MM.1S (cell line): ENCODE data around the gene NFKBIL1.

ENCODE experiments used
- DNase-seq: peaks from one replicate; pipeline ENCODE4 v3.0.0-alpha.2; 2015
- H2AFZ ChIP-seq: fragments of 300-600 bp; sonication (generic); 2 replicates; pipeline ENCODE4 v1.6.0; 2016; ENCODE audit warnings: antibody characterized with exemption, low read length
- H3F3A ChIP-seq: fragments of 300-600 bp; sonication (generic); 2 replicates; pipeline ENCODE4 v1.6.1; 2016; ENCODE audit warnings: mild to moderate bottlenecking, antibody characterized with exemption, low read length, moderate library complexity, mixed read lengths; ENCODE audit not compliant: insufficient read depth
- H3K27ac ChIP-seq: fragments of 300-600 bp; sonication (generic); 2 replicates; pipeline ENCODE4 v1.5.1; 2016; ENCODE audit warnings: mild to moderate bottlenecking, low read length
- H3K27me3 ChIP-seq: fragments of 300-600 bp; sonication (generic); replicated peaks from 2 replicates; pipeline ENCODE4 v1.6.0; 2016; ENCODE audit warnings: low read length; ENCODE audit not compliant: insufficient read depth
- H3K36me3 ChIP-seq: fragments of 300-600 bp; sonication (generic); replicated peaks from 2 replicates; pipeline ENCODE4 v1.6.1; 2016; ENCODE audit warnings: mild to moderate bottlenecking, low read length, mixed read lengths; ENCODE audit not compliant: insufficient read depth
- H3K4me1 ChIP-seq: fragments of 300-600 bp; sonication (generic); 2 replicates; pipeline ENCODE4 v1.6.1; 2016; ENCODE audit warnings: low read length, mixed read lengths
- H3K4me2 ChIP-seq: fragments of 300-600 bp; sonication (generic); 2 replicates; pipeline ENCODE4 v1.6.0; 2016; ENCODE audit warnings: low read depth, low read length
- H3K4me3 ChIP-seq: fragments of 300-600 bp; sonication (generic); 2 replicates; pipeline ENCODE4 v1.5.1; 2016; ENCODE audit warnings: low read length, mixed read lengths
- H3K79me2 ChIP-seq: fragments of 300-600 bp; sonication (generic); 2 replicates; pipeline ENCODE4 v1.6.1; 2016; ENCODE audit warnings: mixed run types, low read length, mixed read lengths
- H3K9ac ChIP-seq: fragments of 300-600 bp; sonication (generic); 2 replicates; pipeline ENCODE4 v1.6.1; 2016; ENCODE audit warnings: low read length, mixed read lengths
- H3K9me2 ChIP-seq: fragments of 300-600 bp; sonication (generic); replicated peaks from 2 replicates; pipeline ENCODE4 v1.6.1; 2016; ENCODE audit warnings: mild to moderate bottlenecking, low read length, mixed read lengths; ENCODE audit not compliant: insufficient read depth
- H3K9me3 ChIP-seq: fragments of 300-600 bp; sonication (generic); replicated peaks from 2 replicates; pipeline ENCODE4 v1.6.1; 2016; ENCODE audit warnings: mild to moderate bottlenecking, low read length, mixed read lengths; ENCODE audit not compliant: insufficient read depth
- H4K20me1 ChIP-seq: fragments of 300-600 bp; sonication (generic); 2 replicates; pipeline ENCODE4 v1.6.1; 2016; ENCODE audit warnings: mild to moderate bottlenecking, low read length, moderate library complexity, mixed read lengths; ENCODE audit not compliant: insufficient read depth
- CTCF ChIP-seq: fragments of 300-600 bp; sonication (generic); IDR thresholded peaks from 2 replicates; pipeline ENCODE4 v1.5.1; 2016; ENCODE audit warnings: antibody characterized with exemption, low read length, mixed read lengths
- EZH2 ChIP-seq: fragments of 300-600 bp; sonication (generic); optimal IDR thresholded peaks from 2 replicates; pipeline ENCODE3; 2017; ENCODE audit warnings: low read depth, mild to moderate bottlenecking, antibody characterized with exemption, low read length, mixed read lengths
- EZH2phosphoT487 ChIP-seq: fragments of 300-600 bp; sonication (generic); IDR thresholded peaks from 2 replicates; pipeline ENCODE4 v1.6.1; 2018; ENCODE audit warnings: antibody characterized with exemption, low read length

NFKBIL1 gene

DNA sequence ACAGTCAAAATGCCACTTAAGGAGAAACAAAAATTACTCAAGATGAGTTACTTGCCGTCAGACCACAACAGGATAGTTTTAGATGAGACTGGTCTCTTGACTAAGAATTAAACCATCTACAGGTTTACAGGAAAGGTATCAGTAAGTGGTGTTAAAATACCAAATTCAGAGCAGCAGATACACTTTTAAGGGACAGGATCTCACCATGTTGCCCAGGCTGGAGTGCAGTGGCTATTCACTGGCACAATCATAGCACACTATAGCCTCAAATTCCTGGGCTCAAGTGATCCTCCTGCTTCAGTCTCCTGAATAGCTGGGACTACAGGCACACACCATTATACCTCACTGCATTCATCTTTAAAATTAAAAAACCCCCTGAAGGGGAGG lies 14.0 kb upstream of the NFKBIL1 start:
- H3K79me2 ChIP-seq, result peaks cover 47% of the 10 kb centered on the region
- H3K4me3 ChIP-seq, result no peak overlapping the region
- H3K4me1 ChIP-seq, result peaks cover 2% of the 10 kb centered on the region; the same call in 1 of the 2 replicates
- peaks cover 10% of the 10 kb centered on the region for H3K36me3 ChIP-seq
- H3K9me2 ChIP-seq, result no peaks in the 10 kb centered on the region
- H3K9ac ChIP-seq, result no peak overlapping the region
- no peak overlapping the region for H3K4me2 ChIP-seq
- H4K20me1 ChIP-seq, result peaks cover 24% of the 10 kb centered on the region
- no peak overlapping the region for H3K27ac ChIP-seq
- DNase-seq, result no peak
- H3K9me3 ChIP-seq, result no peaks in the 10 kb centered on the region
- no peaks in the 10 kb centered on the region for H3K27me3 ChIP-seq
- H2AFZ ChIP-seq, result no peak overlapping the region
- H3F3A ChIP-seq, result peaks cover 23% of the 10 kb centered on the region
- TF ChIP-seq CTCF (no peak), EZH2phosphoT487 (no peak), EZH2 (no peak)

DNA sequence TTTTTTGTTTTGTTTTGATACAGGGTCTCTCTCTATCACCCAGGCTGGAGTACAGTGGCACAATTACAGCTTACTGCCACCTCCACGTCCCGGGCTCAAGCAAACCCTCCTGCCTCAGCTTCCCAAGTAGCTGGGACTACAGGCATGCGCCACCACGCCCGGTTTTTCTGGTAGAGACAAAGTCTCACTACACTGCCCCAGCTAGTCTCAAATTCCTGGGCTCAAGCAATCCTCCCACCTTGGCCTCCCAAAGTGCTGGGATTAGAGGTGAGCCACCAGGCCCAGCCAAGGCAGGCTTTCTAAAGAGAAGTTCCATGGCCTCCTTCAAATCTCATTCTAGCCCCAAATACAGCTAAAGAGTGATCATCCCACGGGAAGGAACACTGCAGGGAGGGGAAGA lies 13.4 kb upstream of the NFKBIL1 start:
- no peak overlapping the region for H3K9ac ChIP-seq
- no peaks in the 10 kb centered on the region for H3K27me3 ChIP-seq

DNA sequence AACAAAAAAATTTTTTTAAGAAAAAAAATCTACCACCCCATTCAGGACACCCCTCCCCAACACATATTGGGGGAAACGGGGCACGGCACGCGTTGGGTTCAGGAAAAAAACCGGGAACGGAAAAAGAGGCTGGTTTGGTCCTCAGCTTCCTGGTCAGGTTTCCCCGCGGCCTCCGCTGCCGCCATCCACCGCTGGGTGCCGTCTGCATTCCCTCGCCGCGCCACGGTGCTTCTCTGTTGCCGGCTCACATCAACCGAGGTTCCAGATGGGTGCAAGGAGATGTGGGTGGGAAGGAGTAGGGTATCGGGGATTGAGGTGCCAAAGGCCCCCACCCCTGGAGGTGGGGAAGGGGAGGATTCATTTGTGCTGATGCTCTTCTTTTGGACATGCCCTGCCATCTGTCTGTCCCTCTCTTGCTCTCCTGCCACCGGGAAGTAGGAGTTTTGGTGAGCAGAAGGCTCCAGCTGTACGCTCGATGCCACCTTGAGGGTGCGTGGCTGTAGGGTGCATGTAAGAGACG lies 12.8 kb upstream of the NFKBIL1 start:
- Histone ChIP-seq H3K27me3 (no peaks in the 10 kb centered on the region), H3F3A (peaks cover 20% of the 10 kb centered on the region), H3K79me2 (peaks cover 58% of the 10 kb centered on the region), H3K36me3 (peaks cover 12% of the 10 kb centered on the region), H3K9me2 (no peaks in the 10 kb centered on the region), H2AFZ (no peak overlapping the region), H4K20me1 (peaks cover 35% of the 10 kb centered on the region), H3K4me3 (no peak overlapping the region), H3K4me2 (no peak overlapping the region), H3K4me1 (peaks cover 14% of the 10 kb centered on the region), H3K27ac (no peak overlapping the region), H3K9me3 (no peaks in the 10 kb centered on the region), H3K9ac (no peak overlapping the region)
- no peak for TF ChIP-seq EZH2phosphoT487
- no peak for TF ChIP-seq CTCF
- no peak for TF ChIP-seq EZH2
- DNase-seq, result no peak

More for the DNA sequence above, 13.4 kb upstream of the NFKBIL1 start:
- Histone ChIP-seq H4K20me1 (peaks cover 29% of the 10 kb centered on the region), H3K9me2 (no peaks in the 10 kb centered on the region), H2AFZ (no peak overlapping the region), H3K27ac (no peak overlapping the region), H3K36me3 (peaks cover 11% of the 10 kb centered on the region), H3K4me3 (no peak overlapping the region), H3K9me3 (no peaks in the 10 kb centered on the region), H3F3A (peaks cover 23% of the 10 kb centered on the region), H3K4me1 (peaks cover 8% of the 10 kb centered on the region; the same call in 1 of the 2 replicates), H3K4me2 (no peak overlapping the region), H3K79me2 (peaks cover 53% of the 10 kb centered on the region)
- no peak for TF ChIP-seq CTCF
- TF ChIP-seq EZH2, result no peak
- no peak for TF ChIP-seq EZH2phosphoT487
- no peak for DNase-seq
